IMR-90 (cell line): ENCODE results near the gene RAP2B. TPM values are rescaled to one million over a fixed set of nuclear protein-coding genes. Genes with fewer than 3 reads are reported as not detected.

Source experiments
- ATAC-seq: fragments of 200-7000 bp; cut with Tn5 transposase; 2 replicates; pipeline ENCODE4 v1.9.1; 2020; ENCODE audit warnings: low read depth, mild to moderate bottlenecking, moderate library complexity
- BruUV-seq: library from RNA; stranded (reverse); fragments of 400-500 nt; replicated peaks from 2 replicates; lab custom pipeline; 2021; lab: Mats Ljungman, UMichigan
- CTCF ChIA-PET: fragments of 300-600 bp; formaldehyde crosslinking; extraction: SDS; loops from one replicate; lab custom pipeline; 2021; ENCODE audit warnings: antibody characterized with exemption; lab: Yijun Ruan, JAX
- POLR2A ChIA-PET: fragments of 300-600 bp; sonication (Branson Sonifier 250); formaldehyde crosslinking; loops from one replicate; lab custom pipeline; 2022; ENCODE audit warnings: antibody characterized with exemption; ENCODE audit not compliant: unreplicated experiment; lab: Charles Lee
- DNase-seq: peaks from one replicate; pipeline ENCODE4 v3.0.0; 2013
- H2AFZ ChIP-seq: replicated peaks from 2 replicates; pipeline ENCODE3; 2013; ENCODE audit warnings: low read length, mild to moderate bottlenecking; ENCODE audit not compliant: poor library complexity
- H2AK5ac ChIP-seq: 2 replicates; pipeline ENCODE4 v1.6.1; 2013; ENCODE audit warnings: low read depth, low read length, inconsistent platforms
- H2AK9ac ChIP-seq: replicated peaks from 2 replicates; pipeline ENCODE3; 2013; ENCODE audit warnings: mild to moderate bottlenecking, low read depth, low read length, moderate library complexity; ENCODE audit not compliant: poor library complexity
- H2BK120ac ChIP-seq: 2 replicates; pipeline ENCODE4 v1.6.1; 2013; ENCODE audit warnings: low read depth, low read length, inconsistent platforms
- H2BK15ac ChIP-seq: 3 replicates; pipeline ENCODE4 v1.6.1; 2013; ENCODE audit warnings: low read depth, low read length, inconsistent platforms
- H2BK20ac ChIP-seq: 2 replicates; pipeline ENCODE4 v1.6.1; 2013; ENCODE audit warnings: low read depth, mild to moderate bottlenecking, inconsistent platforms, low read length, moderate library complexity
- H2BK5ac ChIP-seq: 2 replicates; pipeline ENCODE4 v1.6.1; 2013; ENCODE audit warnings: mild to moderate bottlenecking, low read depth, low read length, inconsistent platforms; ENCODE audit not compliant: poor library complexity, severe bottlenecking
- H3K14ac ChIP-seq: replicated peaks from 2 replicates; pipeline ENCODE4 v1.6.1; 2013; ENCODE audit warnings: low read depth, low read length, inconsistent platforms
- H3K18ac ChIP-seq: 2 replicates; pipeline ENCODE4 v1.6.1; 2013; ENCODE audit warnings: low read depth, low read length, control low read depth
- H3K23ac ChIP-seq: 2 replicates; pipeline ENCODE4 v1.6.1; 2013; ENCODE audit warnings: low read depth, low read length, inconsistent platforms
- H3K27ac ChIP-seq: 2 replicates; pipeline ENCODE4 v1.5.1; 2013; ENCODE audit warnings: mild to moderate bottlenecking, control low read depth, low read length; ENCODE audit not compliant: insufficient read depth
- H3K27me3 ChIP-seq: 2 replicates; pipeline ENCODE4 v1.6.1; 2013; ENCODE audit warnings: low read length; ENCODE audit not compliant: control insufficient read depth, insufficient read depth
- H3K36me3 ChIP-seq: 2 replicates; pipeline ENCODE4 v1.6.1; 2013; ENCODE audit warnings: low read length, mixed read lengths; ENCODE audit not compliant: control insufficient read depth, insufficient read depth
- H3K4ac ChIP-seq: 2 replicates; pipeline ENCODE4 v1.6.1; 2013; ENCODE audit warnings: low read depth, low read length, inconsistent platforms
- H3K4me1 ChIP-seq: 2 replicates; pipeline ENCODE4 v1.6.1; 2013; ENCODE audit warnings: low read length, mixed read lengths; ENCODE audit not compliant: control insufficient read depth, insufficient read depth
- H3K4me2 ChIP-seq: 2 replicates; pipeline ENCODE4 v1.6.1; 2013; ENCODE audit warnings: low read depth, mild to moderate bottlenecking, control low read depth, low read length, moderate library complexity
- H3K4me3 ChIP-seq: 2 replicates; pipeline ENCODE4 v1.5.1; 2013; ENCODE audit warnings: low read depth, mild to moderate bottlenecking, control low read depth, low read length, moderate library complexity; ENCODE audit not compliant: insufficient read depth
- H3K56ac ChIP-seq: 2 replicates; pipeline ENCODE4 v1.6.1; 2013; ENCODE audit warnings: low read length, inconsistent platforms; ENCODE audit not compliant: insufficient read depth; ENCODE audit errors: extremely low read depth
- H3K79me1 ChIP-seq, 2 experiments: 2 replicates each; pipeline ENCODE4 v1.6.1; 2013; ENCODE audit warnings: low read length in 2 of 2, inconsistent platforms in 1 of 2, low read depth in 1 of 2
- H3K9ac ChIP-seq: 2 replicates; pipeline ENCODE4 v1.6.1; 2013; ENCODE audit warnings: low read depth, low read length, control low read depth
- H3K9me1 ChIP-seq: 2 replicates; pipeline ENCODE4 v1.6.1; 2013; ENCODE audit warnings: low read length, inconsistent platforms; ENCODE audit not compliant: insufficient read depth
- H3K9me3 ChIP-seq: 2 replicates; pipeline ENCODE4 v1.6.1; 2013; ENCODE audit warnings: low read length; ENCODE audit not compliant: control insufficient read depth, insufficient read depth
- H4K20me1 ChIP-seq: 2 replicates; pipeline ENCODE4 v1.6.1; 2013; ENCODE audit warnings: low read length, inconsistent platforms; ENCODE audit not compliant: insufficient read depth
- H4K5ac ChIP-seq: 2 replicates; pipeline ENCODE4 v1.6.1; 2013; ENCODE audit warnings: mild to moderate bottlenecking, low read depth, low read length, control low read depth
- H4K8ac ChIP-seq, 2 experiments: 2 replicates each; pipeline ENCODE4 v1.6.1; 2013; ENCODE audit warnings: low read depth in 2 of 2, low read length in 2 of 2, control low read depth in 1 of 2, inconsistent platforms in 1 of 2
- H4K91ac ChIP-seq: 2 replicates; pipeline ENCODE4 v1.6.1; 2013; ENCODE audit warnings: low read depth, low read length, inconsistent platforms; ENCODE audit not compliant: insufficient read depth
- BHLHE40 ChIP-seq: fragments of 150-350 bp; IDR thresholded peaks from 2 replicates; pipeline ENCODE4 v1.6.1; 2016; ENCODE audit warnings: mild to moderate bottlenecking, low read depth, low read length
- CEBPB ChIP-seq: IDR thresholded peaks from 2 replicates; pipeline ENCODE4 v1.6.1; 2012; ENCODE audit warnings: low read depth, low read length, improper control_type of control experiment
- CHD1 ChIP-seq: IDR thresholded peaks from 2 replicates; pipeline ENCODE4 v1.6.1; 2012; ENCODE audit warnings: low read depth, low read length, improper control_type of control experiment
- CTCF ChIP-seq: conservative IDR thresholded peaks from 2 replicates; pipeline ENCODE4 v1.5.1; 2012; ENCODE audit warnings: mild to moderate bottlenecking, low read depth, low read length, improper control_type of control experiment
- MAFK ChIP-seq: IDR thresholded peaks from 2 replicates; pipeline ENCODE4 v1.6.1; 2012; ENCODE audit warnings: low read depth, low read length, improper control_type of control experiment
- MAZ ChIP-seq: IDR thresholded peaks from 2 replicates; pipeline ENCODE4 v1.6.1; 2012; ENCODE audit warnings: low read depth, mild to moderate bottlenecking, low read length, improper control_type of control experiment, moderate library complexity, borderline replicate concordance
- MXI1 ChIP-seq: IDR thresholded peaks from 2 replicates; pipeline ENCODE4 v1.6.1; 2012; ENCODE audit warnings: low read depth, mild to moderate bottlenecking, low read length, moderate library complexity, borderline replicate concordance
- NFE2L2 ChIP-seq: fragments of 150-350 bp; IDR thresholded peaks from 2 replicates; pipeline ENCODE4 v1.6.1; 2016; ENCODE audit warnings: low read depth, mild to moderate bottlenecking, low read length
- RAD21 ChIP-seq: IDR thresholded peaks from 2 replicates; pipeline ENCODE4 v1.6.1; 2012; ENCODE audit warnings: low read length, improper control_type of control experiment
- RCOR1 ChIP-seq: IDR thresholded peaks from 2 replicates; pipeline ENCODE4 v1.6.1; 2012; ENCODE audit warnings: mild to moderate bottlenecking, low read length, improper control_type of control experiment; ENCODE audit not compliant: insufficient replicate concordance
- SMC3 ChIP-seq: fragments of 150-350 bp; IDR thresholded peaks from 2 replicates; pipeline ENCODE4 v1.6.1; 2016; ENCODE audit warnings: low read depth, mild to moderate bottlenecking, antibody characterized with exemption, low read length, moderate library complexity
- USF2 ChIP-seq: fragments of 150-350 bp; IDR thresholded peaks from 2 replicates; pipeline ENCODE4 v1.6.1; 2017; ENCODE audit warnings: mild to moderate bottlenecking, antibody characterized with exemption, low read length, low read depth
- WGBS, 2 experiments: methylation state at CpG; one replicate each; pipeline versions ENCODE4 v1.1.5 to v1.1.7; 2013; ENCODE audit warnings: missing lambda C conversion rate in 2 of 2; ENCODE audit not compliant: insufficient read length in 1 of 2; ENCODE audit errors: extremely low coverage in 2 of 2; 5-methylcytosine and 5-hydroxymethylcytosine counted together
- dilution Hi-C: fragments of 300-500 bp; cut with HindIII; formaldehyde crosslinking; loops from one replicate; pipeline ENCODE4 v1.14.3; 2018; ENCODE audit warnings: low sequenced_read_pairs; ENCODE audit not compliant: unreplicated experiment
- in situ Hi-C: fragments of 300-500 bp; cut with MboI; formaldehyde crosslinking; loops from 3 replicates; pipeline ENCODE4 v1.14.3; 2019; ENCODE audit warnings: low sequenced_read_pairs, inconsistent platforms, mixed read lengths
- intact Hi-C: fragments of 100-400 bp; cut with micrococcal nuclease; formaldehyde crosslinking; loops from 2 replicates; pipeline ENCODE4 v1.10.0; 2022
- polyA plus RNA-seq, 3 experiments: library from polyadenylated mRNA; depleted of rRNA; stranded (reverse); fragments of >200 nt; gene quantifications; 2 replicates each; pipeline ENCODE4 v1.2.3, GENCODE V29; 2012; ENCODE audit warnings: low replicate concordance in 1 of 3
- total RNA-seq: library from RNA; depleted of rRNA; stranded (reverse); fragments of >200 nt; gene quantifications from 2 replicates; pipeline ENCODE4 v1.2.3, GENCODE V29; 2012

RAP2B gene
- total and polyA plus RNA-seq, 2 of the 4 experiments (the other 2 are of a cell fraction) = 6.6 to 12.4 TPM

GRCh38 chr3:153171256-153171655, 9.2 kb downstream of the RAP2B start:
- Histone ChIP-seq H3K9ac (no peak overlapping the region), H3K79me1 (peaks cover 4 to 7% of the 10 kb centered on the region in 2 experiments; a peak in 3 of 4 replicates), H4K20me1 (peaks cover 4% of the 10 kb centered on the region; the same call in 1 of the 2 replicates), H3K9me1 (no peaks in the 10 kb centered on the region; the same call in 1 of the 2 replicates), H4K5ac (no peak overlapping the region), H3K4me1 (peaks cover 6% of the 10 kb centered on the region), H2BK5ac (no peak overlapping the region), H2BK20ac (no peak overlapping the region), H3K9me3 (no peaks in the 10 kb centered on the region), H2AK9ac (no peak overlapping the region), H2BK120ac (no peak overlapping the region), H4K8ac (no peak overlapping the region), H2BK15ac (no peak overlapping the region), H3K23ac (no peak overlapping the region), H3K4me2 (no peak overlapping the region), H3K56ac (no peak overlapping the region), H3K36me3 (no peaks in the 10 kb centered on the region), H3K27me3 (no peaks in the 10 kb centered on the region), H4K91ac (no peak overlapping the region), H2AK5ac (no peak overlapping the region), H3K18ac (no peak overlapping the region), H2AFZ (no peak overlapping the region), H3K4ac (no peak overlapping the region), H3K4me3 (no peak overlapping the region), H3K27ac (no peak overlapping the region), H3K14ac (no peak overlapping the region)
- TF ChIP-seq BHLHE40 (no peak), USF2 (no peak), MXI1 (no peak), MAZ (no peak), RAD21 (no peak), CTCF (no peak), CHD1 (no peak), MAFK (no peak), SMC3 (no peak), CEBPB (no peak), RCOR1 (no peak), NFE2L2 (no peak)
- POLR2A ChIA-PET = no interaction called here
- BruUV-seq = no TSS peak
- dilution Hi-C loops (no loop called here), intact Hi-C loops (no loop called here), in situ Hi-C loops (loop anchor here (25.0 kb wide), 1 partner anchor 591 kb away; no protein-coding TSS in a partner anchor)
- CTCF ChIA-PET = interaction anchor here (0.7 to 1.1 kb wide), 2 partner anchors 17 to 119 kb away, joined by 3 read pairs; no protein-coding TSS in a partner anchor
- DNase-seq (no peak), ATAC-seq (no peak)
- no CpG with 5 or more reads among the region's 2 CpGs for WGBS, 2 experiments
